Immature natural killer cell (primary cell): ENCODE data around the gene ZNF112. TPM values are rescaled to one million over a fixed set of nuclear protein-coding genes. Genes with fewer than 3 reads are reported as not detected.

Source experiments
- DNase-seq, 3 donors: peaks; one replicate each; pipeline ENCODE4 v3.0.0; 2022; ENCODE audit warnings: mixed read lengths in 1 of 3
- H3K27ac Mint-ChIP-seq, 6 donors: one replicate each; pipeline ENCODE4 v1.8.0; 2020; ENCODE audit warnings: mixed read lengths in 6 of 6, mild to moderate bottlenecking in 5 of 6, inconsistent platforms in 4 of 6, moderate library complexity in 3 of 6
- H3K27me3 Mint-ChIP-seq, 3 donors: one replicate each; pipeline ENCODE4 v1.8.0; 2020 to 2021; ENCODE audit warnings: low read depth in 3 of 3, mild to moderate bottlenecking in 3 of 3, mixed read lengths in 3 of 3, moderate library complexity in 3 of 3, inconsistent platforms in 1 of 3
- H3K36me3 Mint-ChIP-seq, 3 donors: one replicate each; pipeline ENCODE4 v1.8.0; 2020; ENCODE audit warnings: mixed read lengths in 3 of 3, inconsistent platforms in 2 of 3, mild to moderate bottlenecking in 2 of 3
- H3K4me1 Mint-ChIP-seq, 2 donors: one replicate each; pipeline ENCODE4 v1.8.0; 2020; ENCODE audit warnings: inconsistent platforms in 2 of 2, mild to moderate bottlenecking in 2 of 2, mixed read lengths in 2 of 2, moderate library complexity in 1 of 2
- H3K4me3 Mint-ChIP-seq, 5 donors: one replicate each; pipeline ENCODE4 v1.8.0; 2020; ENCODE audit warnings: mild to moderate bottlenecking in 5 of 5, mixed read lengths in 5 of 5, inconsistent platforms in 3 of 5, moderate library complexity in 3 of 5
- H3K9me3 Mint-ChIP-seq, 6 donors: one replicate each; pipeline ENCODE4 v1.8.0; 2020; ENCODE audit warnings: mild to moderate bottlenecking in 6 of 6, mixed read lengths in 6 of 6, inconsistent platforms in 4 of 6, moderate library complexity in 3 of 6
- polyA plus RNA-seq, 3 donors: library from polyadenylated mRNA; unstranded; fragments of 300-500 nt; fragmentation: Illumina TruSeq; gene quantifications; one replicate each; pipeline ENCODE4 v1.2.3, GENCODE V29; 2021

The ZNF112 gene
- polyA plus RNA-seq, 3 donors from 2014 or later: not detected

DNA sequence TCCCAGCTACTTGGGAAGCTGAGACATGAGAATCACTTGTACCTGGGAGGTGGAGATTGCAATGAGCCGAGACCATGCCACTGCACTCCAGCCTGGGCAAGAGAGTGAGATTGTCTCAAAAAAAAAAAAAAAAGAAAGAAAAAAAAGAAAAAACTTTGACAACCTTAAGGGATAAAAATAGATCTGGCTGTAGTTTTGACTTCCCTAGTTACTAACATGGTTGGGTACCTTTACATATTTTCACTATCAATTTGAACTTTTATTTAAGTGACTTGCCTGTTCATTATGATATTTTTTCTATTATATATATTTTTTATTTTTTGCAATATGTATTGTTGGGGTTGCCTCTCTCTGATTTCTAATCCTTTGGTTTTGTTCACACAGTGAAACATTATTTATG is 43.2 kb downstream of the ZNF112 start:
- Mint-ChIP-seq H3K27me3 (peaks cover 4 to 8% (median 6%) of the 10 kb centered on the region in 3 donors), H3K9me3 (peaks cover 10 to 34% (median 14%) of the 10 kb centered on the region in 6 donors), H3K4me1 (no peaks in the 10 kb centered on the region), H3K36me3 (peaks cover 0 to 7% (median 5%) of the 10 kb centered on the region in 3 donors), H3K4me3 (no peak overlapping the region), H3K27ac (no peak overlapping the region)
- no peak for DNase-seq

DNA sequence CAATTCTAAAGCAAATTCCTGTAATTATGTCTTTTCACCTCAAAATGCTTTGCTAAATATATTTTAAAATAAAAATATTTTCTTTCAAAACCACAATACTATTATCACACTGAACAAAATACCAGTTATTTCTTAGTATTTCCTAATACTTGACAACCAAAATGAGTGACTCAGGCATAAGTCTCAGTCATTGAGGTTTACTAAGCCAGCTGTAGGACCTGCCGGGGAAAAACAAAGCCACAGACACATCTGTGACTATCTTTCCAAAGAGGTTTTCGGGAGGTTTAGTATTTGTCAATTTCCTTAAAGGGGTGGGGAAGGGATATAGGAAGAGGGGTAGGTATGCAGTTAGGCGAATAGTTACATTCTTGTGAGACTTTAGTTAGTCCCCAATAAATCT is 48.5 kb downstream of the ZNF112 start:
- Mint-ChIP-seq H3K9me3 (peaks cover 0 to 13% (median 4%) of the 10 kb centered on the region in 6 donors), H3K4me1 (peaks cover 21 to 22% of the 10 kb centered on the region in 2 donors), H3K4me3 (no peak overlapping the region), H3K27ac (no peak overlapping the region), H3K27me3 (peaks cover 2 to 6% (median 5%) of the 10 kb centered on the region in 3 donors), H3K36me3 (peaks cover 0 to 7% (median 4%) of the 10 kb centered on the region in 3 donors)
- DNase-seq: no peak

DNA sequence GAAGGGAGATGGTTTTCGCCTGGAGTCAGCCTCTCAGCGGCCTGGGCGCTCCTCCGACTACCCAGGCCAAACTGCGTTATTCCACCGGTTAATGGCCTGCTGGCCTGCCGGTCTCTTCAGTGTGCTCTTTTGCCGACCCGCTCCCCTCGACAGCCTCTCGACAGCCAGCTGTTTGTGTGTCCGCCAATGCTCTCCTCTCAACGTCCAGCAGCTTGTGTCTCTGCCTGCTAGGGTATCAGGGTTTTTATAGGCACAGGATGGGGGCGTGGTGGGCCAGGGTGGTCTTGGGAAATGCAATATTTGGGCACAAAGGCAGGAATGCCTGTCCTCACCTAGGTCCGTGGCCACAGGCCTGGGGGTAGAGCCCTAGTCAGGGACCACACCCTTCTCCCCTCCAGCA is 50.2 kb downstream of the ZNF112 start:
- Mint-ChIP-seq H3K4me1 (peaks cover 21 to 22% of the 10 kb centered on the region in 2 donors), H3K27me3 (peaks cover 2 to 6% (median 5%) of the 10 kb centered on the region in 3 donors), H3K36me3 (peaks cover 6 to 14% (median 12%) of the 10 kb centered on the region in 3 donors), H3K9me3 (peaks cover 0 to 9% (median 3%) of the 10 kb centered on the region in 6 donors), H3K4me3 (no peak overlapping the region), H3K27ac (no peak overlapping the region)
- no peak for DNase-seq

DNA sequence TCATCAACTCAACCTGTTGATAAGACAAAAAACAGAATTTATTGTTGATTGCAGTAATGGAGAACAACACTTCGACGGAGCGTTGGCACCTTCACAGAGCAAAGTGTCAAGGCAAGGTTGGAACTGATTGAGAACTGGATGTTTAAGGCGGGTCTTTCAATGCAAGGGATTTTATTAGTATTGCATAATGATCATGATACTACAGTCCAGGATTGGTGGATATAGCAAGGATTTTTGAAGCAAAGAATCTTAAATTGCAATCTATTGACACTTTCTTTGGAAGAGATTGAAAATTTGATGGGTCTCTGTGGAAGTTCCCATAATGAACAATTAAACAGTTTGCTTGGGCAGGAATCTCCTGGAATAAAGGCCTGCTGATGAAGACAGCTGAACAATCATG is 51.0 kb downstream of the ZNF112 start:
- no peak for DNase-seq
- Mint-ChIP-seq H3K4me3 (peak overlapping the region; percentile 55 to 96 (median 93)), H3K4me1 (peaks cover 25 to 29% of the 10 kb centered on the region in 2 donors), H3K36me3 (peaks cover 12 to 22% (median 17%) of the 10 kb centered on the region in 3 donors), H3K27ac (no peak overlapping the region), H3K27me3 (peaks cover under 1 to 6% (median 5%) of the 10 kb centered on the region in 3 donors), H3K9me3 (peaks cover 0 to 9% (median 2%) of the 10 kb centered on the region in 6 donors)

DNA sequence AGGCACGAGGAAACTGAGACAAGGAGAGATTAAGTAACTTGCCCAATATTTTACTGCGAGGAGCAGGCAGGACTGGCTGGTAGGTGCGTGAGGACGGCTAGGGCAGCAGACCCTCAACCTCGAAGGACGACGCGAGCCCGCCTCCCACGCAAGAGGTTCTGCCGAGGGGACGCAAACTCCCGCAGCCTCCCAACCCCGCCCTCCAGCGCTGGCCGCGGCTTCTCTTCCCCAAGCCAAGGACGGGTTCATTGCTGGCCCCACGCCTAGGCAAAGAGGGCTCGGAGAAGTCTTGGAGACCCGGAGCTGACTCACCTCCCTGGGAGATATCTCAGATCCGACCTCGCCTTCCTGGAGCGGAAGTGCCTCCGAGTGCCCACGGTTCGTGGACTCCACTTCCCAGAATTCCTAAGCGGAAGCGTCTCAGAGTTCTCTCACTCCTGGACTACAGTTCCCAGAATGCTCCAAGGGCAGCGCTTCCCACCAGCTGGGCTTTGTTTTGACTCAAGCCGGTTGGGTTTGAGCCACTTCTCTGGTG is 51.8 kb downstream of the ZNF112 start, which contains the start of gene ZNF235:
TSS of gene ZNF235 (minus strand) at position 367 of the 535 bp plus-strand sequence. CDS start 1,621 bp downstream, outside the sequence.
- peaks cover 25 to 29% of the 10 kb centered on the region in 2 donors for H3K4me1 Mint-ChIP-seq
- peaks cover 18 to 28% (median 24%) of the 10 kb centered on the region in 3 donors for H3K36me3 Mint-ChIP-seq
- DNase-seq: peak; percentile 58 to 76 (median 70)
- H3K9me3 Mint-ChIP-seq: peaks cover 0 to 9% (median 2%) of the 10 kb centered on the region in 6 donors
- peaks cover 0 to 5% (median 1%) of the 10 kb centered on the region in 3 donors for H3K27me3 Mint-ChIP-seq
- H3K27ac Mint-ChIP-seq: peak within 1 kb of the TSS; percentile 72 to 85 (median 85)
- H3K4me3 Mint-ChIP-seq: peak within 1 kb of the TSS; percentile 93 to 96 (median 95)

DNA sequence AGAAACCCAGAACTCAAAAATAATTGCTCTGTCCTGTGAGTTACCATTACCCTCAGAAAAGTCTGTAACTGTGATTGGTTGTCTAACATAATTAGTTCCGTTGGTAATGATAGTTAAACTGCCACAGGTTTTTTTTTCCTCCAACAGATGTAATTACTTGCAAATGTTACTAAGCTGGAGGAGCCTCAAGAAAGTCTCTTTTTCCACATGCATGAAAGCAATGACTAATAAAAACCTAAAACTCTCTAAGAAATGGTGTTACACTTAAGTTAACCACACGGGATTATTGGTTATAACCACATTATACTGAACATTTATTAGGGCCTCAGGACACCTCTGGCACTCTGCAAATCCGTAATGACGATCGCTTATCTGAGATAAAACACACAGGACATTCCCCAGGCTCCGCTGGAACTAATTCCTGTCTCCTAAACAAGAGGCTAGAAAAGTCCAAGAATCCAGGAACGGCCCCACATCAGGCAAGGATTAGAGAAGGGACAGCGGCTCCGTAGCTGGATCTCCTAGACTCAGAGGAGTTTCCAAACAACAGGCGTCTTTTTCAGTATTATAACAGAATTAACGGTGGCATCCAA is 52.4 kb downstream of the ZNF112 start:
- H3K4me1 Mint-ChIP-seq: peaks cover 25 to 29% of the 10 kb centered on the region in 2 donors
- peaks cover 0 to 9% (median 2%) of the 10 kb centered on the region in 6 donors for H3K9me3 Mint-ChIP-seq
- peak overlapping the region; percentile 72 to 85 (median 85) for H3K27ac Mint-ChIP-seq
- peak overlapping the region; percentile 93 to 96 (median 95) for H3K4me3 Mint-ChIP-seq
- peaks cover 0 to 5% (median 0%) of the 10 kb centered on the region in 3 donors for H3K27me3 Mint-ChIP-seq
- peak in 1 of 3 donors; percentile 3 for DNase-seq
- peaks cover 24 to 35% (median 31%) of the 10 kb centered on the region in 3 donors for H3K36me3 Mint-ChIP-seq

DNA sequence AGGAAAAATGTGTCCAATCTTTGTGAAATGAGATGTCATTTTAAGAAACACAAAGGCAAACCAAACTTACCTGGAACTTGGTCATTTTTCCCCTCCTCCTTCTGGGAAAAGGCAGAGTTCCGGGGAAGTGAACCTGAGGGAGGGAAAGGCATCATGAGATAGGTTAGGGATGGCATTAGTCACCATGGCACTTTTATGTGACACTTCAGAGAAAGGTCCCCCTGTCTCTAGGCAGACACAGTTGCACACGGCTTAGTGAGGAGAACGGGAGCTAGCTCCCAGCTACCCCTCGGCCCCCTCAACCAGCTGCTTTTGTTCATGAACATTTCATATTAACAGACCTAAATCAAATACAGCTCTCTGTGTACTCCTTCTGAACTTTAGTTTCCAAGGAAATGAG is 53.2 kb downstream of the ZNF112 start:
- Mint-ChIP-seq H3K4me1 (peaks cover 25 to 29% of the 10 kb centered on the region in 2 donors), H3K27me3 (peaks cover 0 to 2% (median 0%) of the 10 kb centered on the region in 3 donors), H3K9me3 (peaks cover 0 to 4% (median under 1%) of the 10 kb centered on the region in 6 donors), H3K36me3 (peaks cover 31 to 38% (median 36%) of the 10 kb centered on the region in 3 donors), H3K27ac (no peak overlapping the region), H3K4me3 (peak overlapping the region in 3 of 5 donors; percentile 93 to 95 (median 93))
- DNase-seq: no peak

DNA sequence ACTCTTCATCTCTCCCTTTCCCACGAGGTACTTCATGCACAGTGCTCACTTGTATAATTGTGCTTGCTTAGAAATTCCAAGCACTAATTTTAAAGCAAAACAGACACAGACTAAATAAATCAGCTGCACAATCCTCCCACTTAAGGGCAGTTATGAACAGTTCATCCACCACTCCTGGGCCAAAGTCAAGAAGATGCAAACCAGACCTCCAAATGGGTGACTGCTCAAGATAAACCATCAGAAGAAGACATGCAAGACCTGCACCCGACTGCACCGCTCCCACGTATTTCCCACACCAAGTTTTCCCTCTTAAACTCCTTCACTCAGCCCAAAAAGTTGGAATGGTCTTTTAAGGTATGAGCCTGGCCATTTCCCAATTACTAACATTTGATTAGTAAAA is 71.5 kb downstream of the ZNF112 start:
- Mint-ChIP-seq H3K9me3 (peaks cover 56 to 97% (median 91%) of the 10 kb centered on the region in 6 donors), H3K27ac (no peak overlapping the region), H3K36me3 (peaks cover 43 to 58% (median 56%) of the 10 kb centered on the region in 3 donors)

DNA sequence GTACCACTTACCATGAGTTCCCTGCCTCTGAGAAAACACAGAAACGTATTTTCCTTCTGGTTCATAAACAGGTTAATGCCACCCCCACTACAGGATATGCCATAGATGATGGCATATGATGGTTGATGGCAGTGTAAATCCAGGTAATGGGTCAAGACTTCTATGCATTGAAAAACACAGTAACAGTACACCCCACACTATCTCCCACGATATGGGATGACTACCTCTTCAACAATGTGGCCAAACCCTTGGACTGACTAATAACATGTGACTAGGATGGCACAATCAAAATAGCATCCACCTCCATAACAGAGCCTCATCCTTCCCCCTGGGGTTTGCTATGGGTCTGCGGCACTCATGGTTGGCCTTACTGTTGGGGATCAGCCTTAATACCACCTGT is 73.6 kb downstream of the ZNF112 start:
- Mint-ChIP-seq H3K27ac (no peak overlapping the region), H3K36me3 (peaks cover 33 to 47% (median 46%) of the 10 kb centered on the region in 3 donors), H3K4me3 (no peak overlapping the region), H3K4me1 (no peaks in the 10 kb centered on the region), H3K27me3 (peaks cover 0 to 4% (median 3%) of the 10 kb centered on the region in 3 donors), H3K9me3 (peaks cover 51 to 97% (median 89%) of the 10 kb centered on the region in 6 donors)
- no peak for DNase-seq

More for the DNA sequence above, 71.5 kb downstream of the ZNF112 start:
- no peak for DNase-seq
- H3K27me3 Mint-ChIP-seq: peaks cover 0 to 9% (median 0%) of the 10 kb centered on the region in 3 donors
- no peaks in the 10 kb centered on the region for H3K4me1 Mint-ChIP-seq
- H3K4me3 Mint-ChIP-seq: no peak overlapping the region

DNA sequence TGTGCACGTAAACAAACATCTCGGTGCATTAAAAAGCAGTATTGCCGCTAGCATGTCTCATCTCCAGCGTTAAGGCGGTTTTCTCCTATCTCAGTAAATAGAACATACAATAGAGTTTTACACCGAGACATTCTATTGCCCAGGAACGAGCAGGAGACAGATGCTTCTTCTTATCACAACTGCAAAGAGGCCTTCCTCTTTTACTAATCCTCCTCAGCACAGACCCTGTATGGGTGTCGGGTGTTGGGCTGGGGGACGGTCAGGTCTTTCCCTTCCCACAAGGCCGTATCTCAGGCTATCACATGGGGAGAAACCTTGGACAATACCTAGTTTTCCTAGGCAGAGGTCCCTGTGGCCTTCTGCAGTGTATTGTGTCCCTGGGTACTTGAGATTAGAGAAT is 75.6 kb downstream of the ZNF112 start:
- Mint-ChIP-seq H3K9me3 (peaks cover 47 to 97% (median 84%) of the 10 kb centered on the region in 6 donors), H3K4me3 (no peak overlapping the region), H3K4me1 (no peaks in the 10 kb centered on the region), H3K27me3 (peaks cover 0 to 4% (median 3%) of the 10 kb centered on the region in 3 donors), H3K36me3 (peaks cover 33 to 45% (median 42%) of the 10 kb centered on the region in 3 donors), H3K27ac (no peak overlapping the region)
- DNase-seq: no peak

DNA sequence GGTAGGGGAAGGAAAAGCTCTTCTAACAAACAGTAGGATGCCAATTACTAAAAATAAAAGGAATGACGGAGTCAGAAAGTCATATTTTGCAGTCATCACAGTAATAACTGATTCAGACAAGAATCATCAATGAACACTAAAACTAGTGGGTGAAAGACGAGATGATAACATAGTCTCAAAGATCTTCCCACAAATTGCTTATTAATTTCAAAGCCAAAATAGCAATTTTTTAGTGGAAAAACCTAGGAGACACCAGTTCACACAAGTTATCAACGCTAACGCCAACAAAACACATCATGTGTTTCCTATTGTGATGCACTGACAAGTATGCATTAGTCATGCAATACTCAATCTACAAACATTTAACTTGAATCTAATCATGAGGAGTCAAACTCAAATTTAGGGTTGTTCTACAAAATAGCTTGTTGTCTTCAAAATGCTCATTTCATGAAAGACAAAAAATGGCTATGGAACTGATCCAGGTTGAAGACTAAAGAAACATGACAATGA is 78.2 kb downstream of the ZNF112 start:
- no peak overlapping the region for H3K4me3 Mint-ChIP-seq
- DNase-seq: no peak
- no peaks in the 10 kb centered on the region for H3K4me1 Mint-ChIP-seq
- no peak overlapping the region for H3K27ac Mint-ChIP-seq
- peaks cover 46 to 97% (median 84%) of the 10 kb centered on the region in 6 donors for H3K9me3 Mint-ChIP-seq
- H3K36me3 Mint-ChIP-seq: peaks cover 50 to 58% (median 51%) of the 10 kb centered on the region in 3 donors
- H3K27me3 Mint-ChIP-seq: peaks cover 0 to 3% (median 2%) of the 10 kb centered on the region in 3 donors

DNA sequence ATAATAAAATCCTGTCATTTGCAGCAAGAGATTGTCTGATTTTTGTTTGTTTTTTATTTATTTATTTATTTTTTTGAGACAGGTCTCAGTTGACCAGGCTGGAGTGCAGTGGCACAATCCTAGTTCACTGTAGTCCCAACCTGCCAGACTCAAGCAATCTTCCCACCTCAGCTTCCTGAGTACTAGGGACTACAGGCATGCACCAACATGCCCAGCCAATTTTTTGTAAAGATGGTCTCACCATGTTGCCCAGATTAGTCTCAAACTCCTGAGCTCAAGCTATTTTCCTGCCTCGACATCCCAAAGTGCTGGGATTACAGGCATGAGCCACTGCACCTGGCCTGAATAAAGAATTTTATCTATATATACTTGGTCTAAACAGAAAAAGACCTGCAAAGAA is 79.1 kb downstream of the ZNF112 start:
- Mint-ChIP-seq H3K36me3 (peaks cover 52 to 59% (median 58%) of the 10 kb centered on the region in 3 donors), H3K4me1 (no peaks in the 10 kb centered on the region), H3K27ac (no peak overlapping the region), H3K27me3 (peaks cover 0 to 3% (median 2%) of the 10 kb centered on the region in 3 donors), H3K9me3 (peaks cover 47 to 97% (median 83%) of the 10 kb centered on the region in 6 donors), H3K4me3 (no peak overlapping the region)
- DNase-seq: no peak
